A172 (cell line): ENCODE measurements around the gene EPB41L5. TPM values are rescaled to one million over a fixed set of nuclear protein-coding genes. Genes with fewer than 3 reads are reported as not detected.
"Not testable (repeated sequence)": the region's sequence is repeated elsewhere in the genome, so short reads cannot be mapped to it uniquely, and the experiment has no call there.

Experiments used
- DNase-seq: peaks from one replicate; pipeline ENCODE4 v3.0.0-alpha.2; 2015; ENCODE audit warnings: low spot score
- total RNA-seq: library from RNA; depleted of rRNA; stranded (reverse); fragments of >200 nt; shearing (Covaris generic); gene quantifications from 2 replicates; pipeline ENCODE4 v1.2.3, GENCODE V29; 2014; rRNA removed

EPB41L5 gene
- 11.1 and 14.8 TPM in 2 replicates for total RNA-seq

DNA sequence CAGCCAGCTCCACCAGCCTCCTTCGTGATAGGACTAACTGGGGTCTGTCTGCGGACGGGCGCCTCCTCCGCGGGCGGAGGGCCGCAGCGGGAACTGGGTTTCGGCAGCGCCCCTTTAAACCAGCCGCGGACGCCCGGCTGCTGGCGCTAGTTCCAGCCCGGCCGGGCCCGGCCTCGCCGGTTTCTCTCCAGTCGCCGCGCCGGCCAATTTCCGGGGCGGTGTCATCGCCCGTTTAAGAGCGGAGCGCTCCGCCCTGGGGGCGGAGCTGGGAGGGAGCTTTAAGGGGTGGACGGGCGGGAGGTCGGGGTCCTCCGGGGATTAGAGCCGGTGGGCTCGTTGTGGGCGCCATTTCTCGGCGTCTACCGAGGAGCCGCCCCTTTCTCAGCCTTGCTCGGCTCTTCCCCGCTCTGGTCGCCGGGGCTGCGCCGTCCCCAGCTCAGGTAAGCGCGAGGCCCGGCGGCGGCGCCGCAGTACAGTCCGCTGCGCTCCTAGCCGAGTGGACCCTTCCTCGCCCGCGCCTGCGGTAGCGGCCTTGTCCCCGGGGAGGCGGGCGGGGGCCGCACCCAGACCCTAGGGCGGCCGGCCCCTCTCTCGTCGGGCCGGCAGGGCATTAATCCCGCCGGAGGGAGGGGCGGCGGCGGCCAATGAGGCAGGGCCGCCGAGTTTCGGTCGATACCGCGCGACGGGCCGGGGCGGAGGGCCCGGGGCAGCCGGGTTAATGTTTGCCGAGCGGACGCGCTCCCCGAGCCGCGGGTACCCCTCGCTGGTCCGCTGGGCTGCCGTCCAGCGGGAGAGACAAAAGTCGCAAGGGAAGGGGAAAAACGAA is at the start of gene EPB41L5:
Gene EPB41L5, plus strand, starts transcription at position 307 of the 826 bp plus-strand sequence. CDS start 6,008 bp downstream, outside the sequence.
- peak; percentile 82 for DNase-seq

GRCh38 chr2:119981896-119982295 is 31.0 kb upstream of the EPB41L5 start:
- DNase-seq, result no peak

DNA sequence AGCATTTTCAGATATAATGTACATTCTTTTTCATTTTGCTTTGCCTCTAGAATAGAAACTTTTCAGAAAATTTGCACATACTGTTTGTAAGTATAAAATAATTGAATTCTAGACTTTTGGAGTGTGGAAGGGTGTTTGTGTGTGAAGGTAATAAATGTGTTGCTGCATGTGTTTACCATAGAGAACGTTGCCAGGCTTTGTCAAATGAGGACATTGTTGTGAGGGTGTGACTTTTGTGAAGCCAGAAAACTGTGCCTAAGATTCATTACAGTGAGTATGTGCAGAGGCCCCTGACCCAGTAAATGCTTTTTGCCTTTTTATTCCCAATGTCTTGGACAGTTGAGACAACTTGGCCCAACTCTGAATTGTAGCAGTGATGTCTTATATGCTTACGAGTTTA is 30.4 kb upstream of the EPB41L5 start:
- no peak for DNase-seq

GRCh38 chr2:119983108-119983507 is 29.8 kb upstream of the EPB41L5 start:
- no peak for DNase-seq

- no peak for DNase-seq
These were observed 16.7 kb upstream of the EPB41L5 start for GRCh38 chr2:119996148-119996547.

- not testable (repeated sequence) for DNase-seq
These were observed 15.7 kb upstream of the EPB41L5 start for GRCh38 chr2:119996896-119997891.

GRCh38 chr2:120001471-120001870 is 11.4 kb upstream of the EPB41L5 start:
- no peak for DNase-seq

GRCh38 chr2:120004254-120004653 is 8.6 kb upstream of the EPB41L5 start:
- DNase-seq, result no peak

- DNase-seq, result no peak
These were observed 6.9 kb upstream of the EPB41L5 start for GRCh38 chr2:120005834-120006521.

DNA sequence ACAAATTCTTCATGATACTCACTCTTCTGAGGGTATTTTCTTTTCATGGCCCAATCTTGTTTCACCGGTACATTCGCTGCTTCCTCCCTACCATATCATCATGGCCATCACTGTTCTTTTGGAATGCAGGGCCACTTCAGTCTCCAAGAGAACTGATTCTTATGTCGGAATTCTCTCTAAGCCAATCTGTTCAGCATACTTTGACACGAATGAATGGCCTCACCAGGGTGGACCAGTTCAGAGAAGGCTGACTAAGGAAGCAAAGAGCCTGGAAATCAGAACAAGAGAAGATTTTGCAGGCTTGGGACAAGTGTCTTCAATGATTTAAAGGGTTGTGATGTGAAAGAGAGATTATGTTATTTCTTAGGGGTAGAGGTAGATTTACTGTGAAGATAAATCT is 5.0 kb upstream of the EPB41L5 start:
- DNase-seq, result no peak

DNA sequence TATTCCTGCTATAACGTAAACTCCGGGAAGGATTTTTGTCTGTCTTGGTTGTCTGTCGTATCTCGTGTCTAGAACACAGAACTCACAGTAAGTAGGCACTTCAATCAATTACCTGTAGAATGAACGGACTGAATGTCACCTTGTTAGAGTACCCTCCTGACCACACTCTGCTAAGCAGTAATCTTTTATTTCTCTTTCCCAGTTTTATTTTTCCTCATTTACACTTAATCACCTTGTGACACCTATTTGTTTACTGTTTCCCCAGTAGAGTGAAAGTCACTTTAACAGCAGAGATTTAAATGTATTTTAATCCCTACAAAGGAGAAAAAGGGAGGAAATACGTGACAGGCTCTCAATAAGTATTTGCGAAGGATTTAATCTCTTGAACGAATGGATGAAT is 514 bp upstream of the EPB41L5 start:
- no peak for DNase-seq

DNA sequence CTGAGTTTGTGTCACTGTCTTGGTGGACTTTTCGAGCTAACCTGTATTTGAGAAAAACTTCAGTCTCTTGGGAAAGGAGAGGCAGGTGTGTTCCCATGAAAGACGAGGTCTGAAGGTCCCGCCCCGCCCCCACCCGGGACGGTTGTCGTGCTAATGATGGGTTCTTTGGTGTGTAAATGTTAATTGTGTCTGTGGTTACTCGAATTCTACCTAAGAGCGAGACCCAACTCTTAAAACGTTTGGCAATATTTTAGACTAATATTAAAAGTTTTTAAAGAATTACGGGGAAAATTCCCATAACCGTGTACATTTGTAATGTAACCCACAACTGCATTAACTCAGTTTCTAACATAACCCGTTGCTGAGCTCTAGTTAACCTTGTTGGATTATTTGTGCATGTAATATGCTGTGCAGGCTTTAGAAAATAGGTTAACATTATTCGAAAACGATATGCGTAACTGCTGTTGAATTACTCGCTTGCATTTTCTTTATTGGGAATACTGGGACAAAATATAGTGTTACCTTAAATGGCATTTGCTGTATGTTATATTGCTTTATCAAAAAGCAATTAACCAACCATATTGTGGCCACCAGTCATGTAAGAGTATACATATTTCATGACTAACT is 833 bp downstream of the EPB41L5 start:
- peak; percentile 18 for DNase-seq

DNA sequence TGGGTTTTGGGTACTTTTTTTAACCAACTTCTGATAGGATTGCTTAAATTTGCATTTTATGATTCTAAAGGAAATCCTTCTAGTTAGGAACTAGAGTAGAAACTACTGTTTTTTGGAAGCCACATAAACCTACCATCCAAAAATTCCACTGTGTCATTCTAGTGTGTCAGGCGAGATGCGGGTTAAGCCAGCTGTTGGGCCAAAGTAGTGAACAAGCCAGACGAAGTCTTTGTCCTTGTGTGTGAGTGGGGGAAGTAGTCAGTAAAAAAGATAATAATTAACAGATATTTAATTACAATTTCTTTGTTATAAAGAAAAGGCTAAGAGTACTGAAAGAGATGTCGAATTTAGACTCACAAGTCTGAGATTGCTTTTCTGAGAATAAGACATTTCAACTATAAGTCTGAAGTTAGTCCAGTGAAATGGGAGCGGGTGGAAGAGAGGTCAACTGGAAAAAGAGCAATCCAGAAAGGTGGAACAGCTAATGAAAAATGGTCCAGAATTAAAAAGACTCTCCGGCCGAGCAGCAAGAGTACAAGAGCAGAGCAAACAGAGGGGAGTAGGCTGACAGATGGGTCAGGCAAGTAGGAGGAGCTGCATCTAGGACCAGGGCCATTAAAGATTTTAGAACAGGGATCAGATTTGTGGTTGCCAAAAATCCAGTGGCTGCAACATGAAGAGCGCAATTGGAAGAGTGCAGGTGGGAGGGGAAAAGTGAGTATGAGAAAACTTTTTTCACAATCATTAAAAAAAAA is 1.5 kb downstream of the EPB41L5 start:
- no peak for DNase-seq

DNA sequence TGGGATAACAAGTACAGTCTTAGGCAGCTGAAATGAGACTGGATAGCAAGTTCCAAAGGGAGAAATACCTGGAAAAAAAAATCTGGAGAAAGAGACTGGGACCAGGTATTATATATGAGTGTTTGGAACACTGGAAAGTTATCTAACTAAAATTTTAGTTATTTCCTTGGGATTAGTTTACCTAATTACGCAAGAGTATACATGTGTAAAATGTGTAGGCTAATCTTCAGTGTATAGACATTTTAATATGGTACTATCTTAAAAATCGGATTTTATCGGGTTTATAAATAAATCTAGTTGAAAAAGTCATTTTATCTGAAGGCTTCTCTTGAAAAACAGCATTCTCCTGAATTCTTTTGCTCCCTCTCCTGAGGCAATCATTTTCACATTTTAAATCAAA is 3.9 kb downstream of the EPB41L5 start:
- DNase-seq, result no peak

DNA sequence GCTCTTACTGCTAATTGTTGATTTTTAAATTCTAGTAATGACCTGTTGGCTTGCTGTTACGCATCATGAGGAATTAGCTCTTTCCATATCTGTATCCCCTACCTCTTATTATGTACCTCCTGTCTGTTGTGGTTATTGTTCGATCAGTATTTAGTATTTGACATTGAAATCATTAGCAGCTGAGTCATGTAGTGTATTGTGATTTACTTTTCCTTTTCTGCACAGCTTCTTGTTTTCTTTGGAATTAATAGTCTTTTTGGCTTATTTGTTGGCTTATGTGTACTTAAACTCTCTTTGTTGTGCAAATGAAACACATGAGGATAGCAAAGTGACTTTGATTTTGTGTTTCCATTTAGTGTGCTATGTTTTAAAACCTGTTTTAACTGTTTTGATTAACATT is 4.3 kb downstream of the EPB41L5 start:
- no peak for DNase-seq

DNA sequence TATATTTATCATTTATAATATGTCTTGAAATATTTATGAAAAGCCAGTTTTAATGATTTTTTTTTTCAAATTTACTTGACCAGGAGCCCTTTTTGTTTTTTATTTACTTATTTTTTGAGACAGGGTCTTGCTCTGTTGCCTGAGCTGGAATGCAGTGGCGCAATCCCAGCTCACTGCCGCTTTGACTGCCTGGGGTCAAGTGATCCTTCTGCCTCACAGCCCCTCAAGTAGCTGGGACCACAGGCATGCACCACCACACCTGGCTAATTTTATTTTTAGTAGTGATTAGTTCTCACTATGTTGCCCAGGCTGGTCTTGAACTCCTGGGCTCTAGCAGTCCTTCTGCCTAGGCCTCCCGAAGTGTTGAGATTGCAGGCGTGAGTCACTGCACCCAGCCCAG is 5.7 kb downstream of the EPB41L5 start:
- DNase-seq, result no peak

DNA sequence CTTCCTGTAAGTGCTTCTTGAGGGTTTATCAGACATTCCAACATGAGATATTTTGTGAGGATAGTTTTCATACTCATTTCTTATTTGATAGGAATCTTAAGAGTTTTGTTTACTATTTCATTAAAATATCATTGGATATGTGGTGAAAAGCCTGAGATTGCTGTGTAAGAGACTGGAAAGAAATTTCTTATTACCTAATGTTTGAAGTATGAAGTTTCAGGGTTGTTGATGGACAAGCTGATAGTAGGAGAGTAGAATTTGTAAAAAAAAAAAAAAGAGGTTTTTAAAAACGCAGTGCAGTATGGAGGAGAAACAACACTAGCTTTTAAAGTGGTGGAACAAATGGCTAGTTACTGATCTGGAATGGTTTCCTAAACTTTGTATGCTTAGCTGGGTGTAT is 7.7 kb downstream of the EPB41L5 start:
- no peak for DNase-seq

DNA sequence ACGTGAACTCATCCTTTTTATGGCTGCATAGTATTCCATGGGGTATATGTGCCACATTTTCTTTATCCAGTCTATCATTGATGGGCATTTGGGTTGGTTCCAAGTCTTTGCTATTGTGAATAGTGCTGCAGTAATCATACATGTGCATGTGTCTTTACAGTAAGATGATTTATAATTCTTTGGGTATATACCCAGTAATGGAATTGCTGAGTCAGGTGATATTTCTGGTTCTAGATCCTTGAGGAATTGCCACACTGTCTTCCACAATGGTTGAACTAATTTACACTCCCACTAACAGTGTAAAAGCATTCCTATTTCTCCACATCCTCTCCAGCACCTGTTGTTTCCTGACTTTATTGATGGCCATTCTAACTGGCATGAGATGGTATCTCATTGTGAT is 9.6 kb downstream of the EPB41L5 start:
- DNase-seq, result not testable (repeated sequence)

- no peak for DNase-seq
These were observed 14.0 kb downstream of the EPB41L5 start for GRCh38 chr2:120026890-120027289.

GRCh38 chr2:120028795-120029194 is 15.9 kb downstream of the EPB41L5 start:
- no peak for DNase-seq
